UCSD-AML1 (cell line): ENCODE data around the gene SLBP.
"Not testable (repeated sequence)": the region's sequence is repeated elsewhere in the genome, so short reads cannot be mapped to it uniquely, and the experiment has no call there.

ENCODE experiments used
- DNase-seq: peaks from one replicate; lab custom pipeline; 2025; ENCODE audit not compliant: unreplicated experiment; lab: John Stamatoyannopoulos, UW

Gene SLBP

DNA sequence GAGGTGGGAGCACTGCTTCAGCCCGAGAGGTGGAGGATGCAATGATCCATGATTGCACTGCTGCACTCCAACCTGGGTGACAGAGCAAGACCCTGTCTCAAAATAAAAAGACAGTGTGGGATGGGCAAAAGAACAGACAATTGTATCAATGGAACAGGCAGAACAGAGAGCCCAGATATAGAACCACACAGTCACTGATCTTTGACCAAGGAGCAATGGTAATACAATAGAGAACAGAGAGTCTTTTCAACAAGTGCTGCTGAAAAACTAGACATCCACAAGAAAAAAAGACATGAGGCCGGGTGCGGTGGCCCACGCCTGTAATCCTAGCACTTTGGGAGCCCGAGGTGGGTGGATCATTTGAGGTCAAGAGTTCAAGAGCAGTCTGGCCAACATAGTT is 33.9 kb downstream of the SLBP start:
- DNase-seq, result no peak

DNA sequence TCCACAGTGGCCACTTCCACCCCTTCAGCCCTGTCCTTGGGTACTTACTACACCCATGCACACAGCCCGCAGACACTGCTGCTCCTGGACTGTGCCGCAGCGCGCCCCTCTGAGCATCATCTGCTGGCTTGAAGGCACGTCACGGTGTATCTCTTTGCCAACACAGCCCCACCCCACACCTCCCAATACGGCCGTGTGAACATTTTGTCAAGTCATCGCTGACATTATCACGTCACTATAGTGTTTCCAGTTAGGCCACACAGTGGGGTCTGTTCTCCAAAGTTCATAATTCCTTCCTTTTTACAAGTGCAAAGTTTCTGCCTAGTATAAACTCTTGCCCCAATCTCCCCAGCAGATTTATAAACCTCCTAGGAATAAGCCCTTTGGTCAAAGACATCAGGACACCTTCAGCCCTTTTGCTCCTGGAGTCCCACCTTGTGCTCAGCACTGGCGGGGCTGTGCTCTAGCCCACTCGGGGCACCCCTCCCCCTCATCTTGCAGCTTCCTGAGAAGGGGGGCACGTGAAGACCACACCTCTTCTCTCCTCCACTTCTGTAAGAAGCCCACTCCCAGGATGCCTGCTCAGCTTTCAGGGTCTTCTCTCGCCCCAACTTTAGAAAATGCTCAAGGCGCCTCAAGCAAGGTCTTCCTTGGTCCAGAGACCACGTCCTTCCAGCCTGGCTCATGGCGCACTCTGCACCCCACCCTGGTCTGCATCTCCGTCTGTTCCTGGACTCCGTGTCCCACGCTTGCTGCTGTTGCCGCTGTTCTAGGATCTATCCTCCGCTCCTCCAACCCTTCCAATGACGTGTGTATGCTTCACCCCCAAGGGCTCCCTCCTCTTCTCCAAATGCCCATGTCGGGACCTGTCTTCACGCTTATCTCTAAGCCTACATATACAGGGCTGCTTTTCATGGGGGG is 35.3 kb downstream of the SLBP start:
- DNase-seq, result peak; percentile 21

DNA sequence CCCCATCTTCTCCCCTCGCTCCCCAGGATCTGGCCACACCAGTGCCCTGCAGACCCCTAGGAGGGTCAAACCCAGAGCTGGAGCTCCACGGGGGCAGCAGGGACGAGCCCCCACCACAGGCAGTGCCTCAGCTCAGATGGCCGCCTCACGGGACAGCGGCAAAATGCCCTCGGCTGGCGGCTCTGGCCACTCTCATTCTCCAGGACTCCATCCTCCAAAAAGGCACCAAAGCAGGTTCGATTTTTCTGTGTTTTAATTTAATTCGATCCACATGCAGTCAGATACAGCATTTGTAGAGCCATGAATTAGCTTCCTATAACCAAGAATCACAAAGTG is 36.3 kb downstream of the SLBP start:
- no peak for DNase-seq

DNA sequence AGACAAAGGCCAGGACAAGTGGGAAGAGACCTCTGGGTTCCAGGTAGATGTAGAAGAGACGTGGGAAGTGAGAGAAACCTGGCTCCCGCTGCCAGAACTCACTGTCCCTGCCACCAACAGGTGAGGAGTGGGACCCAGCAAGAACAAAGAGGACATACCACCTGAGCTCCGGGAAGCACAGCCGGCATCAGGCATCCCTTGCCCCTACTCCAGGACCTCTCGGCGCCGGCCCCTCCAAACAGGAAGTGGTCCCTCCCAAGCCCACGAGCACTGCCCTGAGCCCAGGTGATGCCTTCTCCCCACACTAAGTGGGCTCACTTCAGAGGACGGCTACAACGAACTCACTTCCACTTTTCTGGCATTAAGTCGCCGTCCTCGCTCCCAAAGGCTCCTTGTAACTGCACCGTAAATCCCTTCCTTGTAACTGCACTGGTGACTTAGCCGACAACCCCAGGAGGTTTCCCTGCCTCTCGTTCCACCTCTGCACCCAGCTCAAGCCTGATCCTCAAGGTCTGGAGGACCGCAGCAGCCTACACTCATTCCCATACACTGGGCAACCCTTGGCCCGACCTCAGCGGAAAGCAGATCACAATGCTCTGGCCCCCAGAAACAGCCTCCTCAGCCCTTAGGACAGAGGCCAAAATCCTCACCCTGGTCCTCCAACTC is 36.9 kb downstream of the SLBP start:
- no peak for DNase-seq

DNA sequence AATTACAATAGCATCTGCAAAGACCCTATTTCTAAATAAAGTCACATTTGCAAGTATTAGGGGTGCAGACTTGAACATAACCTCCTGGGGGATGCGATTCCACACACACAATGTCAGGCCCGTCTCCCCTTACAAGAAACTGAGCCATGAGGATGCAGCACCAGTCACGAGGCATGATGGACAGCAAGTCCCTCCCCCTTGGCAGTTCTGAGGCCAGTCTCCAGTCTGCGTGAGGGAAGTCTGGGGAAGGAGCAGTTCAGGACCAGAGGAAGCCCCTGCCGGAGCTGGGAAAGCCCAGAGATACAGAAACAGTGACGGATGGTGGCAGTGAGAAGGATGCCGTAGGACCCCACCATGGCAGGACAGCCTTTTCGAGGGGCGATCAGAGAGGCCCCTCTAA is 37.4 kb downstream of the SLBP start:
- no peak for DNase-seq

DNA sequence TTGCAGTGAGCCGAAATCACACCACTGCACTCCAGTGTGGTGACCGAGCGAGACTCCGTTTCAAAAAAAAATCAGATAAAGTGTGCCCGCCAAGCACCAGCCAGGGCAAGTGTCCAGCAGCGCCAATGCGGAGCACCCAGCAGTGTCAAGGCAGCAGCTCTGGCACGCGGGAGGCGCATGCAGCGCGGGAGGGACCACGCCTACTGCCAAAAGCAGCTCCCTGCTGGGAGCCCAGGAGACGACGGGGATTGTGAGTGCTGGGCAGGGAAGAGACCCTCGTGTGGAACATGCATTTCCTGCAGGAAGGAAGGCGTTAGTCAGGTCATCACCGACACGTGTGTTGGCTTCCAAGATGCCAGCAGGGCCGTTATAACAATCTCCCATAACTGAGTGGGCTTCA is 38.4 kb downstream of the SLBP start:
- no peak for DNase-seq

DNA sequence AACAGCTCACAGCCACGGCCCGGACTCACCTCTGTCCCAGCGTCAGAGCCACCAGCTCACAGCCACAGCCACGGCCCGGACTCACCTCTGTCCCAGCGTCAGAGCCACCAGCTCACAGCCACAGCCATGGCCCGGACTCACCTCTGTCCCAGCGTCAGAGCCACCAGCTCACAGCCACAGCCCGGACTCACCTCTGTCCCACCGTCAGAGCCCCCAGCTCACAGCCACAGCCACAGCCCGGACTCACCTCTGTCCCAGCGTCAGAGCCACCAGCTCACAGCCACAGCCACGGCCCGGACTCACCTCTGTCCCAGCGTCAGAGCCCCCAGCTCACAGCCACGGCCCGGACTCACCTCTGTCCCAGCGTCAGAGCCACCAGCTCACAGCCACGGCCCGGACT is 41.1 kb downstream of the SLBP start:
- not testable (repeated sequence) for DNase-seq

DNA sequence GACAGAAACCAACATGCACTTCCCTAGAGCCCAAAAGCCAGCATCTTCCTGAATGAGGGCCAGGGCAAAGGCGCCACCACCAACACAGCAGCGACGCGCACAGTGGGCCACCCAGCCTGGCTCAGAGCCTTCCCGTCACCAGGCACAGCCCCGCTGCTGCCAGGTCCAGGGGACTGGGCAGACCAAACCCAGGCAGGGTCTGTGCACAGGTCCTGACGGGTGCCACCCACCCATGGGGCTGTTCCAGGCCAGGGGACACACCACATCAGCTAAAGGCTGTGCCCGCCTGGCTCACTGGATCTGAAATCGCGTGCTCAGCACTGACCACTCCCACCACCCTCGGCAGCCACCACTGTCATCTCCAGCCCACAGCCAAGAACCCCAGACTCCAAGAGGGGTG is 41.8 kb downstream of the SLBP start:
- DNase-seq, result no peak

DNA sequence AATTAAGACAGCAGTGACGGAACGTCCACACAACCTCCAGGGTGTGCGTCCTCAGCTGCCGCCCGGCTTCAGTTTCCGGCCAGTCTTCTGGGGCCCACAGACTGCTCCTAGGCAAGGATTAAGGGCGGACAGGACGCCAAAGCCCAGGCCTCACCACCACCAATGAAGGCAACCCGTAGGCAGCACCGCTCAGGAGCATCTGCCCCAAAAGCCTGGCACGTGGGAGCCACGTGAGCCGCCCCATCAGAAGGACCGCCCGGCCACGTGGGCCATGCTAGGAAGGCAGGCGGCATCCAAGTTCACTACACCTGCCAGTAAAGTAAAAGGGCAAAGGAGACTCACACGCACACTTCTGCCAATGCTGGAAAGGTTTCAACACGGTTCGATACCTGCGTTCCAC is 42.3 kb downstream of the SLBP start:
- no peak for DNase-seq

DNA sequence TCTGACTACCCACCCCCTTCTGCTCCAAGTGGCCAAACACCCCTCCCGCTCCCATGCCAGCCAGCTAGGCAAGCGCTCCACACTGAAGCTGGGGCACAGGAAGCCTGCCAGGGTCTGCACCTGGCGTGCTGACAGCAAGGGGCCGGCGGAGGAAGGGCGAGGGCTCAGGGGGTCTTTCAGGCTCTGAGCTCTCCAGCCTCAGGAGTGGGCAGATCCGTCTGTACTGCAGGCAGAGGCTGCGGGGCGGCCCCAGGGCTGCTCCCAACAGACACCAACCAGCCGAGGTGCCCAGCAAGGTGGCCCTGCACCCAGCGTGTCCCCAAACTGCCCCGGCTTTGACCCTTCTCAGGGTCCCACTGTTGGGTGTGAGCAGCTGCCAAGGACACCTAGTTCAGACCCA is 42.8 kb downstream of the SLBP start:
- DNase-seq, result no peak

DNA sequence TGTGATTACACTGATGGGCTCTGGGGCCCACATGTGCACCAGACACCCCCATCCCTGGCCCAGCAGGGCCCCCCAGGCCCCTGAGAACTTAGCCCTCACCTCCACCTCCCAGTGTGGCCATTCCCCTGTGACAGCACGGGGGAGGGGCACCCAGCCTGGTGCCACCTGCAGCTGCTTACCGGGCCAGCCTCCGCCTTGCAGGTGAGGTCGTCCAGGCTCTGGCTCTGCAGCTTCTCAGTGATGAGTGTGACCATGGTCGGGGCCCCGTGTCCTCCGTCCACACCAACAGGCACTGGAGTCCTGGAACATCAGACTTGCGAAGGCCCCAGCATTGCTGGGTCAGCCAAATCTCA is 43.7 kb downstream of the SLBP start:
- no peak for DNase-seq

DNA sequence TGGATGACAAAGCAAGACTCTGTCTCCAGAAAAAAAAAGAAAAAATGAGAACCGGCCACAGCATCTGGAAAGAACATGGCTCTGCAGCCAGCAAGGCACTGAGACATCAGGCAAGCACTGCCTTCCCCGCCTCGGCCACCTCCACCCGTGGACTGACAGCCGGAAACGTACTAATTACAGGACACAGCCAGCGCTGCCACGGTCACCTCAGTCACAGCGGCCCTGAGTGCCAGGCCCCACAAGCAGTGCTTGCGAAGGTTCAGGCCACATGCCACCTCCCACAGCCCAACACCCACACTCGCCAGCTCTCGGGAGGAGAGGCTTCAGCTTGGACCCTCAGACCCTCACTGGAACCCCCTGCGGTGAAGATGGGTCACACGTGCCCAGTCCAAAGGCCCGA is 44.8 kb downstream of the SLBP start:
- no peak for DNase-seq

DNA sequence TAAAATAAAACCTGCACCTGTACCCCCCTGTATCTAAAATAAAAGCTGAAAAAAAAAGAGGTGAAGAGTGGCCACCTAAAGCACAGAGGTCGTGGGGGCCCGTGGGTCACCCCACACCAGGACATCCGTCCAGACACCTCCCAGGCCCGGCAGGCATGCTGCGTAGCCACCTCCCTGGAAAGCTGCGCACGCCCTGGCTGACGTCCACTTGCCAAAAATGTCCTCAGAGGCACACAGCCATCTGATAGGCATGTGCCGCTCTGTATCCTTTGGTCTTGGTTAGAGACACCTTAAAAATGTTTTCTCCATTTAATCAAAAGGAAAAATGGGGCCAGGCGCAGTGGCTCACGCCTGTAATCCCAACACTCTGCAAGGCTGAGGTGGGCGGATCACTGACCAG is 45.7 kb downstream of the SLBP start:
- no peak for DNase-seq

DNA sequence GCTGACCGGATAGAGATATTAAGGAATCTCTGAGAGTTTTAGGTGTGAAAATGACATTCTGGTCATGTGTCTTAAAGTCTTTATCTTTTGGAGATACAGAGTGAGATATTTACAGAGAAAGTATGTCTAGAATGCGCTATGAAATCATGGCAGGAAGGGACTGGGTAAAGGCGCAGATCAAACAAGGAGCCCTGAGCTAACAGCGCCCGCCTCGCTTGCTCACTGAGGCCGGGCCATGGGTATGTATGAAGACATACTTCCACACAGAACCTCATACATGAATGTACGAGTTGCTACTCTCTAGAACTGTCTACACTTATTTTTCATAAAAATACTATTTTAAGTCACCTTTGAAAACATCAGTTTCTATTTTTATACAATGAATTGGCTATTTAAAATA is 48.0 kb downstream of the SLBP start:
- no peak for DNase-seq

DNA sequence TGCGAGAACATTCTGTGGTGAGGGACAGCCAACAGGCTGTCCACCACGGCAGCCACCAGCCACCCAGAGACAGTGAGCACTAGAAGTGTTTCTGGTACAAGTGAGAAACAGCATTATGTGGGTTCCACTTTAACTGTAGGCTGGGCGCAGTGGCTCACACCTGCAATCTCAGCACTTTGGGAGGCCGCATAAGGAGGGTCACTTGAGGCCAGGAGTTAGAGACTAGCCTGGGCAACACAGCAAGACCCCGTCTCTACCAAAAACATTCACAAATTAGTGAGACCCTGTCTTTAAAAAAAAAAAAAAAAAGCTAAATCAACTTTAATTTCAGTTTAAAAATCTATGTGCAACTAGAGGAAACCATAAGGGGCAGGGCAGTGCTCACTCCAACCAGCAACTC is 48.6 kb downstream of the SLBP start:
- no peak for DNase-seq

DNA sequence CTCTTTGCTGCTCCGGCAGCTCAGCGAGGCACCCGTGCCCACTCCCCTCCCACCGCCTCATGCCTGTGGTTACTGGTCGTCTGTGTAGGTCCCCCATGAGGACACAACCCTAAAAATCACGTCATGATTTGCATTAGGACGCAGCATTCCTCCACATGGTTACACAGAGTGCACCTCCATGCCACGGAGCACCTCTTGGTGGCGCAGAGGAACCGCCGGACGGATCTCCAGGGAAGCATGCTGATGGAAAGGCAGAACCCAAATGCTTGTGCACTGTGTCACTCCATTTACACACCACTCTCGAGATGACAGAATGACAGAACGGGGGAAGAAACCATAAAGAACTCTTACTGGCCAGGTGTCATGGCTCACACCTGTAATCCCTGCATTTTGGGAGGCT is 50.4 kb downstream of the SLBP start:
- no peak for DNase-seq

DNA sequence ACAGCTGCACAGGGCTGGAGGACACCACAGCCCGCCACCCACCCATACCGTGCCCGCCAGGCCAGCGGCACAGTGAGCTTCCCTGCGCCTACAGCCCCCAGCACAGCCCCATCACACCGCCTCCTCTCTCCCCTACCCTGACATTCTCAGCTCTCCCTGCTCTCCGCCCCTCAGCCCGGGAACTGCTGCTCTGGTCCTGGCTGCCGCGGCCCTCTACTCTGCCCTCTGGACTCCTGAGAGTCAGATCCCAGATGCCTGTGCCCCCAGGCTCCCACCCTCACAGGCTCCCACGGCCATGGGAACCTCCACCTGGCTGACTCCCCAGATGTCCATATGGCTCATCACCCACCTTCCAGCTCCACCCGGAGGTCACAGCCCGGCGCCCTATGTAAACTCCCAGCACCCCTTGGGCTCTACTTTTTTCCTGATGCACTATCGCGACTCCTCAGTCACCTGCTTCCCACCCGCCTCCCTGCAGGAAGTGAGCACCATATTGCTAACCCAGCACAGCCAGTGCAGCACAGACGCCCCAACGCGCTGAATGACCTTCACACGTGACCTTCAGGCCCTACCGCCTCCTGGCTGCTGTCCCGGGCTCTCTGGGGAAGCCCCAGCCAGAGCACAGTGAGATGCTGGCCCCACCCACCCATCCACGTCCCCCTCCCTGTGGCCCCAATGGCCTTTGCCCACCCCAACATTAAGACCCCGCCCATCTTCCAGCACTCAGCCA is 51.0 kb downstream of the SLBP start:
- DNase-seq, result no peak

DNA sequence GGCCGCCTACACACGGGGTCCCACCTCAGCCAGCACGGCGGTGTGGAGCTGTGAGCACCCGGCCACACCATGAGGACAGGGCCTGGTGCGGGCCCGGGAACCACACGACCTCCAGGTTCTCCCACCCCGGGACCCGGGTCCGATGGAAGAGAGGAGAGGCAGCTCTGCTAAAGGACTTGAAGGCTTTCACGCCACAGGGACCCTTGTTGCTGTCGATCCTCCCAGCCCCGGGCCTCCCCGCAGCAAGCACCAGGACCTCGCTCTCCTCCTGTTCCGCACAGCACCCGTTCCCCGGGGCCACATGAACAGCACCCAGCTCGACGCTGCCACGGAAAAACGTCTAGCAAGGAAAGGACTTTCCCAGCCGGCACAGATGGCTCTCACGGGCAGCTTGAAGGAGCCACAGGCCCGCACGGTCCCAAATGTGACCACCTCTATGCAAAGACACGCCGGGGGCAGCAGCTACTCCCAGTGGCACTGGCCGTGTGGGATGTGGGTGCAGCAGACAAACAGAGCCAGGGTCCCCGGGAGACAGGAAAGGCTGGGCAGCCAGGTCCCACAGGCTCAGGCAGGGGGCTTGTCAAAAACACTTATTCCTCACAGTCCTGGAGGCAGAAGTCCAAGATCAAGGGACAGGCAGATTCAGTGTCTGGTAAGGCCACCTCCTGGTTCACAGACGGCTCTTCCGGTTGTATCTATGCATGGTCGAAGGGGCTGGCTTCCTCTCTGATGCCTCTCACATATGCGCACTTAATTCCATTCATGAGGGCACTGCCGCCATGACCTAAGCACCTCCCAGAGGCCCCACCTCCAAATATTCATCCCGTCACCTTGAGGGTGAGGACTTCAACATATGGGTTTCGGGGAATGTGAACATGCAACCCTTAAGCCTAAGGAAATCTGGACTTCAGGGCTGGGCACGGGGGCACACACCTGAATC is 52.7 kb downstream of the SLBP start:
- DNase-seq, result no peak

DNA sequence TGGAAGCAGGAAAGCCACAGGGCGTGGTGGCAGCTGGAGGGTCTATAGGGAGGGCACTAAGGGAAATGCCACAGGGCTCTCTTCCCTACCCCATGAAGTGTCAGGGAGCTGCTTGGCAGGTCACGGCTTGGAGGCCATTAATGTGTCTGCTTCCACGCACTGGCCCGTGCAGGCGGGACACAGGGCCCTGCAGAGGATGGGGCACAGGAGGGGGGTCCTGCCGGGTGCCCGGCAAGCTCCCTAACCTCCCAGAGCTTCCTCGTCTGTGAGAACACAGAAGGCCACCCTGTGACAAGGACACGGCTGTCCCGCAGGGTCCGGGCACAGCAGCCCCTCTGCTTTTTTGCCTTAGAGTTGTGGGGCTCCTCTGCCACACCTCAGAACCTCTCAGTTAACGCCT is 53.5 kb downstream of the SLBP start:
- DNase-seq, result no peak

DNA sequence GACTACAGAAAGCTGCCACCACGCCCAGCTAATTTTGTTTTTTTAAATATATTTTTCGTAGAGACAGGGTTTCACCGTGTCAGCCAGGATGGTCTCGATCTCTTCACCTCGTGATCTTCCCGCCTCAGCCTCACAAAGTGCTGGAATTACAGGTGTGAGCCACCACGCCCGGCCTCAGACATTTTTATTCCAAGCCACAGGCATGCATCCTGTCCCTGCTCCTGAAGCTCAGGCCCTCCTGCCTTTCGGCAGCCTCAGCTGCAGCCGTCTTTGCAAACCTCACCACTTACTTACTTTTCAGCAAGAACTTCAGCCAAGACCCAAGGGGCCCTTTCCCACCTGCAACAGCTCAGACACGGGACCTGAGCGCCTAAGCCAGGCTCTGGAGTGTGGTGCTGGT is 54.0 kb downstream of the SLBP start:
- DNase-seq, result no peak

DNA sequence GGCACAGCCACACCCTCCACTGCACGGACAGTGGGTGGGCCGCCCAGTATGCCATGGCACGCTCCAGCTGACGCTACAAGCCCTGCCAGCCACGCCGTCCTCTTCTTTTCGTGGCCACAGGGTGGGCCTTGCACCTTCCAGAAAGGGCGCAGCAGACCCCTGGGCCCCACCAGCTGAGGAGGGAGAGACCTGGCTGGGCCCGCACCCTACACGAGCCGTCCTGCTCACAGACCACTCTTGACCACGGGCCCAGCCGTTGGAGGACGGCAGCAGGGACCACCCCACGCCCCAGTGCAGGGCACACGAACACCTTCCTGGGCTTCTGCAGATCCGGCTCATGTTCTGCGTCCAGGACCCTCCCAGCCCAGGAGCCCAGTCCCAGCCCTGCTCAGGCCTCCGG is 55.1 kb downstream of the SLBP start:
- DNase-seq, result no peak
